Measurements from ENCODE around the gene NTN3. TPM values are rescaled to one million over a fixed set of nuclear protein-coding genes. Genes with fewer than 3 reads are reported as not detected.
A peak's percentile ranks its signal among the peaks of the same experiment; 100 is the strongest.

The NTN3 gene
- total and polyA plus RNA-seq, 2 of the 4 experiments (the other 2 are of a cell fraction) = 0.18 to 0.38 TPM

DNA sequence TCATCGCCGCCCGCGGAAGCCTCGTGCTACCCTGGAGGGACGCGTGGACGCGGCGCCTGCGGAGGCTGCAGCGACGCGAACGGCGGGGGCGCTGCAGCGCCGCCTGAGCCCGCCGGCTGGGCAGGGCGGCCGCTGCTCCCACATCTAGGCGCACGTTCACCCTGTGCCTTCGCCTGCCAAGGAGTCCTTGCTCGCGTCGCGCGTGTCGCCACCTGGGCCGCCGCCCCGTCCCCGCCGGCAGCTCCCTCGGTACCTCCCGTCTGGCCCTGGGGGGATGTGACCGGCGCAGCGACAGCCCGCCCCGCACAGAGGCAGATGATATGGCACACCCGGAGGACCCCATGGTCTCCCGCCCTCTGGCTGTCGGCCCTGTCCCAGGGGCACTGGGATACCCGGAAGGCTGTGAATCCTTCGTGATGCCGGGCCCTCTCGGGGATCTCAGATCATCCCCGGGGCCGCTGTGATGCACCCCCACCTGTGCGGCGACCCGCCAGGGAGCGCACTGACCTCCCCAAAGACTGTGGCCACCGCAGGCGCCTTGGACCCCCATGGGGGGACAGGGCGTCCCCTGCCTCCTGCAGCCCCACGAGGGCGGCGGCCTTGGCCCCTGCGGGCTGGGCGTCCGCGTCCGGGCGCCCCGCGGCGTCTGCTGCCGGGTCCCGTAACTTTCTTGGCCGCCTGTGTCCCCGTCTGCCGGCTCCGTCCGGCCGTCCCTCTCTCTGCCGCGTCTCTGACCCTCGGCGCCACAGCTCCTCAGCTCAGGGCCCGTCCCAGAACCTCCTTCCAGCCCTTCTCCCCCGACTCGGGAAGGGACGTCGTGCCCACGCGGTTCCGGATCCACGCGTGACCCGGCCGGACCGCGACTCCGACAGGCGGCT lies 3.1 kb downstream of the NTN3 start:
- Histone ChIP-seq H3K27ac (ENCODE audit: insufficient read depth, low read length) (peak overlapping the region; percentile 92), H2BK120ac (ENCODE audit: low read depth, low read length) (no peak overlapping the region), H3K23ac (ENCODE audit: low read depth, low read length) (peak overlapping the region; percentile 59; the same call in 1 of the 2 replicates), H3K4me1 (ENCODE audit: control insufficient read depth, insufficient read depth, low read length) (peaks cover 15% of the 10 kb centered on the region), H3K36me3 (ENCODE audit: control insufficient read depth, insufficient read depth, low read length) (no peaks in the 10 kb centered on the region), H2AFZ (replicated peaks; ENCODE audit: low read length, poor library complexity) (peak overlapping the region; percentile 90), H3K9me3 (ENCODE audit: control insufficient read depth, insufficient read depth, low read length) (no peaks in the 10 kb centered on the region), H4K8ac (ENCODE audit: low read depth in 2 of 2, low read length in 2 of 2) (peak overlapping the region; percentile 67 to 82), H2AK5ac (ENCODE audit: low read depth, low read length) (peak overlapping the region; percentile 87), H3K27me3 (ENCODE audit: control insufficient read depth, insufficient read depth, low read length) (no peaks in the 10 kb centered on the region; the same call in 1 of the 2 replicates), H3K4ac (ENCODE audit: low read depth, low read length) (peak overlapping the region; percentile 90), H3K18ac (ENCODE audit: low read depth, low read length) (peak overlapping the region; percentile 24; the same call in 1 of the 2 replicates), H3K9ac (ENCODE audit: low read depth, low read length) (peak overlapping the region; percentile 89), H2BK5ac (ENCODE audit: low read depth, low read length, poor library complexity, severe bottlenecking) (peak overlapping the region; percentile 88), H4K20me1 (ENCODE audit: insufficient read depth, low read length) (peaks cover 28% of the 10 kb centered on the region), H3K4me3 (ENCODE audit: insufficient read depth, low read depth, low read length) (peak overlapping the region; percentile 92), H4K91ac (ENCODE audit: insufficient read depth, low read depth, low read length) (peak overlapping the region; percentile 79), H2AK9ac (replicated peaks; ENCODE audit: low read depth, low read length, poor library complexity) (peak overlapping the region; percentile 95), H3K4me2 (ENCODE audit: low read depth, low read length) (peak overlapping the region; percentile 97), H3K79me1 (ENCODE audit: low read depth in 1 of 2, low read length in 2 of 2) (peaks cover 10 to 57% of the 10 kb centered on the region in 2 experiments; a peak in 3 of 4 replicates), H3K14ac (replicated peaks; ENCODE audit: low read depth, low read length) (peak overlapping the region; percentile 48), H2BK15ac (ENCODE audit: low read depth, low read length) (no peak overlapping the region), H3K56ac (ENCODE audit: extremely low read depth, insufficient read depth, low read length) (0 out of 2 replicates have a peak overlapping the region, but pooled peaks have one; percentile 12), H3K9me1 (ENCODE audit: insufficient read depth, low read length) (peaks cover 3% of the 10 kb centered on the region; the same call in 1 of the 2 replicates), H2BK20ac (ENCODE audit: low read depth, low read length) (no peak overlapping the region), H4K5ac (ENCODE audit: low read depth, low read length) (peak overlapping the region; percentile 71; the same call in 1 of the 2 replicates)
- dilution Hi-C loops (cut with HindIII; ENCODE audit: low sequenced_read_pairs, unreplicated experiment) (no loop called here), intact Hi-C loops (cut with micrococcal nuclease) (loop anchor here (1.0 kb wide), 1 partner anchor 27 kb away; no protein-coding TSS in a partner anchor), in situ Hi-C loops (cut with MboI; ENCODE audit: low sequenced_read_pairs) (no loop called here)
- ATAC-seq (ENCODE audit: low read depth) (peak; percentile 60), DNase-seq (peak; percentile 27)
- CTCF ChIA-PET = interaction anchor here (0.6 kb wide), 1 partner anchor 7 kb away, joined by 3 read pairs; no protein-coding TSS in a partner anchor
- POLR2A ChIA-PET (ENCODE audit: unreplicated experiment) = interaction anchor here (0.6 kb wide), 1 partner anchor 210 kb away, joined by 7 read pairs; no protein-coding TSS in a partner anchor
- no TSS peak for BruUV-seq (replicated peaks)
- TF ChIP-seq BHLHE40 (IDR thresholded peaks at IDR 0.05; ENCODE audit: low read depth, low read length) = peak; percentile 33; the same call in 1 of the 2 replicates
- no peak for TF ChIP-seq FOS (IDR thresholded peaks at IDR 0.05; ENCODE audit: low read depth, low read length)
- peak; percentile 56 for TF ChIP-seq CTCF (conservative IDR thresholded peaks at IDR 0.05; ENCODE audit: low read depth, low read length)
- peak; percentile 56; the same call in 1 of the 2 replicates for TF ChIP-seq MXI1 (IDR thresholded peaks at IDR 0.05; ENCODE audit: borderline replicate concordance, low read depth, low read length)
- TF ChIP-seq RAD21 (IDR thresholded peaks at IDR 0.05; ENCODE audit: low read length) = peak; percentile 40
- no peak for TF ChIP-seq SMC3 (IDR thresholded peaks at IDR 0.05; ENCODE audit: low read depth, low read length)
- WGBS, 2 experiments (ENCODE audit: extremely low coverage in 2 of 2, insufficient read length in 1 of 2) = 0% methylated on average over 48 of the region's 100 CpGs; no CpG with 5 or more reads in 1 of the 2 experiments

Data from IMR-90 (cell line).